ENCODE results near the gene WEE1.
A peak's percentile ranks its signal among the peaks of the same experiment; 100 is the strongest.

Gene WEE1

DNA sequence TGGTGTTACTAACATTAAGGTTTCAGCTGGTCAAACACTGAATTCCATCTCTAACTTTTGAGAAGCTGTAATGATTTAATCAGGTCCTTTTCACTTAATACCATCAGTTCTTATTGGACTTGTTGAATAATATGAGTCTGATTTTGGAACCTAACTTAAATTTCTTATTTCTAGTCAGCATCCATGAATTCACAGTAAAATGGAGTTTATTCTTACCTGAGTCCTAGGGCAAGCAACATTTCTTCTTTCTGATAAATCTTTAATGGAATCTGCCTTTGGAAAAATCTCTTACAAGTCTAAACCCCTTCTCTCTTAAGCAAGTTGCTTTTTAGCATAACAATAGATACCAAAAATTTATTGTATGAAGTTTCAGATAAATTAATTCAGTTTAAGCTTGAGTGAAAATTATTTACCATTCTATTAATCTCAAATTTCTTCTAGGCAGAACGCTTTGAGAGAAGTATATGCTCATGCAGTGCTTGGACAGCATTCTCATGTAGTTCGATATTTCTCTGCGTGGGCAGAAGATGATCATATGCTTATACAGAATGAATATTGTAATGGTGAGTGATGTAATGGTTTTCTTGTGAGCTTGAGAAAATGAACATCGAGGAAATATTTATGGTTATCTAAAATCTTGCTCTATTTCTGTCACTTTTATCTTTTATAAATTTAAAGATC lies 3.4 kb downstream of the WEE1 start:
- TF ChIP-seq SCRT2 (tag by site-specific recombination; IDR thresholded peaks at IDR 0.05) (peak; percentile 25; the same call in 1 of the 2 replicates), ZNF16 (tag by site-specific recombination; IDR thresholded peaks at IDR 0.05; ENCODE audit: low read depth) (no peak)
- TF ChIP-seq, protein P1, sequence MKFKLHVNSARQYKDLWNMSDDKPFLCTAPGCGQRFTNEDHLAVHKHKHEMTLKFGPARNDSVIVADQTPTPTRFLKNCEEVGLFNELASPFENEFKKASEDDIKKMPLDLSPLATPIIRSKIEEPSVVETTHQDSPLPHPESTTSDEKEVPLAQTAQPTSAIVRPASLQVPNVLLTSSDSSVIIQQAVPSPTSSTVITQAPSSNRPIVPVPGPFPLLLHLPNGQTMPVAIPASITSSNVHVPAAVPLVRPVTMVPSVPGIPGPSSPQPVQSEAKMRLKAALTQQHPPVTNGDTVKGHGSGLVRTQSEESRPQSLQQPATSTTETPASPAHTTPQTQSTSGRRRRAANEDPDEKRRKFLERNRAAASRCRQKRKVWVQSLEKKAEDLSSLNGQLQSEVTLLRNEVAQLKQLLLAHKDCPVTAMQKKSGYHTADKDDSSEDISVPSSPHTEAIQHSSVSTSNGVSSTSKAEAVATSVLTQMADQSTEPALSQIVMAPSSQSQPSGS (tag by site-specific recombination; IDR thresholded peaks at IDR 0.05; ENCODE audit: low read depth): peak; percentile 40; the same call in 1 of the 2 replicates
- ChIA-PET CTCF (interaction anchor here (0.6 to 2.2 kb wide), 7 partner anchors 41 to 829 kb away, joined by 3 to 10 read pairs (median 5); no protein-coding TSS in a partner anchor), POLR2A (interaction anchor here (1.0 to 3.5 kb wide), 5 partner anchors 11 to 192 kb away, joined by 3 to 21 read pairs (median 8); partner anchors contain the start of gene ZNF143)
- H3K27ac ChIP-seq (ENCODE audit: extremely low read depth, low read depth, low read length): no peak overlapping the region
- no peaks in the 10 kb centered on the region for H3K4me1 ChIP-seq (ENCODE audit: control insufficient read depth, insufficient read depth, low read length)
- H3K36me3 ChIP-seq (ENCODE audit: control insufficient read depth in 2 of 2, insufficient read depth in 1 of 2, low read length in 2 of 2): peaks cover 7 to 71% of the 10 kb centered on the region in 2 experiments; a peak in 2 of 3 replicates
- no peaks in the 10 kb centered on the region for H3K9me3 ChIP-seq (ENCODE audit: control insufficient read depth, insufficient read depth, low read depth, low read length)
- H3K4me3 ChIP-seq (ENCODE audit: low read depth, low read length): peak overlapping the region; percentile 100

DNA sequence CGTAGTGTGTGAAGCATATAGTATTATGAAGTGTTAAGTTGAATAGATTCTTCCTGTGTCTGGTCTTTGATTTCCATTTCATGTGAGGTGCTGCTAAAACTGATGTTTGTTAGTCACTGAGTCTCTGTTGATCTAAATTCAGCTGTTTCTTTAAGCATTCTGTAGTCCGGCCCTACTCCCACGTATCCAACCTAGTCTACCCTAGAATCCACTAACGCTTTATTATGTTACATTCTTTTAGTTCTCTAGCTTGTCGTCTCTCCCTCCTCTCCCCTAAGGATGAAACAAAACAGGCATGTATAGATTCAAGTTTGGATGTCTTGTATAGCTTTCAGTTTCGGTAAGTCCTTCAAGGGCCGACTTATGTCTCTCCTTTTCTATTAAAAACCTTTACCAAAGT lies 4.1 kb downstream of the WEE1 start:
- no peaks in the 10 kb centered on the region for H3K4me1 ChIP-seq (ENCODE audit: control insufficient read depth, insufficient read depth, low read length)
- no peak overlapping the region for H3K27ac ChIP-seq (ENCODE audit: extremely low read depth, low read depth, low read length)
- POLR2A ChIA-PET: interaction anchor here (0.7 to 3.5 kb wide), 4 partner anchors 11 to 117 kb away, joined by 4 to 21 read pairs (median 11); partner anchors contain the start of gene ZNF143
- H3K36me3 ChIP-seq (ENCODE audit: control insufficient read depth in 2 of 2, insufficient read depth in 1 of 2, low read length in 2 of 2): peaks cover 14 to 78% of the 10 kb centered on the region in 2 experiments
- H3K4me3 ChIP-seq (ENCODE audit: low read depth, low read length): peak overlapping the region; percentile 100
- H3K9me3 ChIP-seq (ENCODE audit: control insufficient read depth, insufficient read depth, low read depth, low read length): no peaks in the 10 kb centered on the region
- CTCF ChIA-PET: interaction anchor here (1.0 to 2.2 kb wide), 5 partner anchors 36 to 171 kb away, joined by 3 to 10 read pairs (median 5); no protein-coding TSS in a partner anchor
- no peak for TF ChIP-seq ZNF544 (tag by site-specific recombination; IDR thresholded peaks at IDR 0.05)
- no peak for TF ChIP-seq ZNF48 (tag by site-specific recombination; IDR thresholded peaks at IDR 0.05)
- no peak for TF ChIP-seq HOXD13 (CRISPR knock-in tag; IDR thresholded peaks at IDR 0.05; ENCODE audit: borderline replicate concordance)
- no peak for TF ChIP-seq ZNF747 (tag by site-specific recombination; IDR thresholded peaks at IDR 0.05)
- no peak for TF ChIP-seq ZNF174 (tag by site-specific recombination; IDR thresholded peaks at IDR 0.05)
- TF ChIP-seq ZNF366 (tag by site-specific recombination; conservative IDR thresholded peaks at IDR 0.05): no peak

- Histone ChIP-seq H3K4me3 (ENCODE audit: low read depth, low read length) (no peak overlapping the region), H3K36me3 (ENCODE audit: control insufficient read depth in 2 of 2, insufficient read depth in 1 of 2, low read length in 2 of 2) (peaks cover 43 to 95% of the 10 kb centered on the region in 2 experiments), H3K4me1 (ENCODE audit: control insufficient read depth, insufficient read depth, low read length) (no peaks in the 10 kb centered on the region), H3K9me3 (ENCODE audit: control insufficient read depth, insufficient read depth, low read depth, low read length) (no peaks in the 10 kb centered on the region), H3K27ac (ENCODE audit: extremely low read depth, low read depth, low read length) (no peak overlapping the region)
- no peak for TF ChIP-seq ZNF529 (tag by site-specific recombination; IDR thresholded peaks at IDR 0.05; ENCODE audit: insufficient replicate concordance)
- CTCF ChIA-PET: interaction anchor here (0.6 kb wide), 1 partner anchor 824 kb away, joined by 5 read pairs; no protein-coding TSS in a partner anchor
- POLR2A ChIA-PET: no interaction called here
Observed at GRCh38 chr11:9580894-9581293, 7.4 kb downstream of the WEE1 start.

GRCh38 chr11:9581556-9582161 lies 8.2 kb downstream of the WEE1 start:
- ChIA-PET POLR2A (interaction anchor here (1.6 kb wide), 1 partner anchor 10 kb away, joined by 7 read pairs; no protein-coding TSS in a partner anchor), CTCF (interaction anchor here (0.6 kb wide), 1 partner anchor 823 kb away, joined by 5 read pairs; no protein-coding TSS in a partner anchor)
- Histone ChIP-seq H3K9me3 (ENCODE audit: control insufficient read depth, insufficient read depth, low read depth, low read length) (no peaks in the 10 kb centered on the region), H3K36me3 (ENCODE audit: control insufficient read depth in 2 of 2, insufficient read depth in 1 of 2, low read length in 2 of 2) (peaks cover 49 to 95% of the 10 kb centered on the region in 2 experiments), H3K27ac (ENCODE audit: extremely low read depth, low read depth, low read length) (no peak overlapping the region), H3K4me3 (ENCODE audit: low read depth, low read length) (no peak overlapping the region), H3K4me1 (ENCODE audit: control insufficient read depth, insufficient read depth, low read length) (no peaks in the 10 kb centered on the region)
- TF ChIP-seq KLF9 (tag by site-specific recombination; IDR thresholded peaks at IDR 0.05; ENCODE audit: low read depth) (no peak), ZNF18 (tag by site-specific recombination; IDR thresholded peaks at IDR 0.05) (no peak)
- TF ChIP-seq, protein P2, sequence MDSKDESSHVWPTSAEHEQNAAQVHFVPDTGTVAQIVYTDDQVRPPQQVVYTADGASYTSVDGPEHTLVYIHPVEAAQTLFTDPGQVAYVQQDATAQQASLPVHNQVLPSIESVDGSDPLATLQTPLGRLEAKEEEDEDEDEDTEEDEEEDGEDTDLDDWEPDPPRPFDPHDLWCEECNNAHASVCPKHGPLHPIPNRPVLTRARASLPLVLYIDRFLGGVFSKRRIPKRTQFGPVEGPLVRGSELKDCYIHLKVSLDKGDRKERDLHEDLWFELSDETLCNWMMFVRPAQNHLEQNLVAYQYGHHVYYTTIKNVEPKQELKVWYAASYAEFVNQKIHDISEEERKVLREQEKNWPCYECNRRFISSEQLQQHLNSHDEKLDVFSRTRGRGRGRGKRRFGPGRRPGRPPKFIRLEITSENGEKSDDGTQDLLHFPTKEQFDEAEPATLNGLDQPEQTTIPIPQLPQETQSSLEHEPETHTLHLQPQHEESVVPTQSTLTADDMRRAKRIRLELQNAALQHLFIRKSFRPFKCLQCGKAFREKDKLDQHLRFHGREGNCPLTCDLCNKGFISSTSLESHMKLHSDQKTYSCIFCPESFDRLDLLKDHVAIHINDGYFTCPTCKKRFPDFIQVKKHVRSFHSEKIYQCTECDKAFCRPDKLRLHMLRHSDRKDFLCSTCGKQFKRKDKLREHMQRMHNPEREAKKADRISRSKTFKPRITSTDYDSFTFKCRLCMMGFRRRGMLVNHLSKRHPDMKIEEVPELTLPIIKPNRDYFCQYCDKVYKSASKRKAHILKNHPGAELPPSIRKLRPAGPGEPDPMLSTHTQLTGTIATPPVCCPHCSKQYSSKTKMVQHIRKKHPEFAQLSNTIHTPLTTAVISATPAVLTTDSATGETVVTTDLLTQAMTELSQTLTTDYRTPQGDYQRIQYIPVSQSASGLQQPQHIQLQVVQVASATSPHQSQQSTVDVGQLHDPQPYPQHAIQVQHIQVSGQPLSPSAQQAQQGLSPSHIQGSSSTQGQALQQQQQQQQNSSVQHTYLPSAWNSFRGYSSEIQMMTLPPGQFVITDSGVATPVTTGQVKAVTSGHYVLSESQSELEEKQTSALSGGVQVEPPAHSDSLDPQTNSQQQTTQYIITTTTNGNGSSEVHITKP (tag by site-specific recombination; IDR thresholded peaks at IDR 0.05): no peak

Data from HEK293 (cell line).